ENCODE data around the gene CACNA2D4. TPM values are rescaled to one million over a fixed set of nuclear protein-coding genes. Genes with fewer than 3 reads are reported as not detected.
A peak's percentile ranks its signal among the peaks of the same experiment; 100 is the strongest.

Gene CACNA2D4
- total RNA-seq, 1 experiment from 2014 or later, result 44.0 TPM

GRCh38 chr12:1872448-1872847 lies 46.0 kb downstream of the CACNA2D4 start:
- DNase-seq (ENCODE audit: low read depth), result no peak

GRCh38 chr12:1872001-1872400 lies 46.5 kb downstream of the CACNA2D4 start:
- DNase-seq (ENCODE audit: low read depth), result no peak

- DNase-seq (ENCODE audit: low read depth), result no peak
Observed at GRCh38 chr12:1870998-1871917, 47.2 kb downstream of the CACNA2D4 start.

- DNase-seq (ENCODE audit: low read depth), result no peak
Observed at GRCh38 chr12:1870086-1870485, 48.4 kb downstream of the CACNA2D4 start.

- DNase-seq (ENCODE audit: low read depth), result no peak
Observed at GRCh38 chr12:1869145-1869544, 49.3 kb downstream of the CACNA2D4 start.

GRCh38 chr12:1865284-1865866 lies 53.1 kb downstream of the CACNA2D4 start:
- DNase-seq (ENCODE audit: low read depth), result no peak

- DNase-seq (ENCODE audit: low read depth), result no peak
Observed at GRCh38 chr12:1864867-1865266, 53.6 kb downstream of the CACNA2D4 start.

- no peak for DNase-seq (ENCODE audit: low read depth)
Observed at GRCh38 chr12:1864456-1864855, 54.0 kb downstream of the CACNA2D4 start.

GRCh38 chr12:1863823-1864222 lies 54.6 kb downstream of the CACNA2D4 start:
- no peak for DNase-seq (ENCODE audit: low read depth)

- no peak for DNase-seq (ENCODE audit: low read depth)
Observed at GRCh38 chr12:1862973-1863372, 55.5 kb downstream of the CACNA2D4 start.

- peak; percentile 75 for DNase-seq (ENCODE audit: low read depth)
Observed at GRCh38 chr12:1859643-1860042, 58.8 kb downstream of the CACNA2D4 start.

GRCh38 chr12:1858456-1858855 lies 60.0 kb downstream of the CACNA2D4 start:
- no peak for DNase-seq (ENCODE audit: low read depth)

GRCh38 chr12:1857821-1858220 lies 60.6 kb downstream of the CACNA2D4 start:
- DNase-seq (ENCODE audit: low read depth), result no peak

GRCh38 chr12:1857086-1857485 lies 61.4 kb downstream of the CACNA2D4 start:
- no peak for DNase-seq (ENCODE audit: low read depth)

- no peak for DNase-seq (ENCODE audit: low read depth)
Observed at GRCh38 chr12:1855241-1855640, 63.2 kb downstream of the CACNA2D4 start.

- no peak for DNase-seq (ENCODE audit: low read depth)
Observed at GRCh38 chr12:1853716-1854115, 64.7 kb downstream of the CACNA2D4 start.

- no peak for DNase-seq (ENCODE audit: low read depth)
Observed at GRCh38 chr12:1852076-1852475, 66.4 kb downstream of the CACNA2D4 start.

GRCh38 chr12:1851151-1851701 lies 67.2 kb downstream of the CACNA2D4 start:
- DNase-seq (ENCODE audit: low read depth), result peak; percentile 81

GRCh38 chr12:1848745-1849144 lies 69.7 kb downstream of the CACNA2D4 start:
- no peak for DNase-seq (ENCODE audit: low read depth)

- DNase-seq (ENCODE audit: low read depth), result no peak
Observed at GRCh38 chr12:1848146-1848545, 70.3 kb downstream of the CACNA2D4 start.

- DNase-seq (ENCODE audit: low read depth), result no peak
Observed at GRCh38 chr12:1847411-1847810, 71.0 kb downstream of the CACNA2D4 start.

Data from HT1080 (cell line).